Measurements from ENCODE around the gene HOXC9. TPM values are rescaled to one million over a fixed set of nuclear protein-coding genes. Genes with fewer than 3 reads are reported as not detected.

Gene HOXC9
- total and polyA plus RNA-seq, 9 of the 15 experiments (the other 6 are each of a cell fraction or from before 2014, with no cell fraction given): 1.1 to 10.5 (median 9.3) TPM

DNA sequence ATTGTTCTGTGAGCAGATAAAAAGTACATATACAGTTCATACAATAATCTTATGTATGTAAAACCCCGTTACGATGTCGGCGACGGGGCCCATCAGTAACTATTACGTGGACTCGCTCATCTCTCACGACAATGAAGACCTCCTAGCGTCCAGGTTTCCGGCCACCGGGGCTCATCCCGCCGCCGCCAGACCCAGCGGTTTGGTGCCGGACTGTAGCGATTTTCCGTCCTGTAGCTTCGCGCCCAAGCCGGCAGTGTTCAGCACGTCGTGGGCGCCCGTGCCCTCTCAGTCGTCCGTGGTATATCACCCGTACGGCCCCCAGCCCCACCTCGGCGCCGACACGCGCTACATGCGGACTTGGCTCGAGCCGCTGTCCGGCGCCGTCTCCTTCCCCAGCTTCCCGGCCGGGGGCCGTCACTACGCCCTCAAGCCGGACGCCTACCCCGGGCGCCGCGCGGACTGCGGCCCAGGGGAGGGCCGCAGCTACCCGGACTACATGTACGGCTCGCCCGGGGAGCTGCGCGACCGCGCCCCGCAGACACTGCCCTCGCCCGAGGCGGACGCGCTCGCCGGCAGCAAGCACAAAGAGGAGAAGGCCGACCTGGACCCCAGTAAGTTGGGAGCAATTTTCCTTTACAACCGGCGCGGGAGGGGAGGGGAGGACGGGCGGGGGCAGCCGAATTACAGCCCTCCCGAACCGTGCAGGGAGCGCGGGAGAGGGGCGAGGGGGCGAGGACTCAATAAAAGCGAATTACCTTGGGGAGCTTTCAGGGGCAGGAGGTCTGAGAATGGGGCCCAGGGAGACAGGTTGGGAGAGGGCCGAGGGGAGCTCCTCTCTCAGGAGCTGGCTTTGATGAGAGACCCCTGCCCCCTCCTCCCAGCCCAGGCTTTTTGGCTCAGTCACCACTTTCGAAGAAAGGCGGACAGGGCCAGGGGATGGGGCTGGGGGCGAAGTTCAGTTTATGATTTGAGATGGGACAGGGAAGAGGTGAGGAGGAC is at the start of gene HOXC9 (continued):
- TF ChIP-seq FOXP1 (CRISPR knock-in tag; IDR thresholded peaks at IDR 0.05): peak; percentile 72; the same call in 1 of the 2 replicates
- TF ChIP-seq KDM5B (IDR thresholded peaks at IDR 0.05; ENCODE audit: insufficient replicate concordance, low read depth, low read length): peak; percentile 73
- peak; percentile 51; the same call in 1 of the 2 replicates for TF ChIP-seq RBM14 (IDR thresholded peaks at IDR 0.05; ENCODE audit: borderline replicate concordance, insufficient read depth, low read depth, low read length)
- 0 out of 2 replicates have a peak, but pooled peaks have one; percentile 24 for TF ChIP-seq CREB1 (IDR thresholded peaks at IDR 0.05)
- TF ChIP-seq CREB1 (CRISPR knock-in tag; IDR thresholded peaks at IDR 0.05): peak; percentile 50; the same call in 1 of the 2 replicates
- peak; percentile 86; the same call in 1 of the 2 replicates for TF ChIP-seq ZNF830 (CRISPR knock-in tag; IDR thresholded peaks at IDR 0.05)
- TF ChIP-seq ZC3H4 (CRISPR knock-in tag; IDR thresholded peaks at IDR 0.05; ENCODE audit: borderline replicate concordance): 0 out of 2 replicates have a peak, but pooled peaks have one; percentile 33
- TF ChIP-seq YY1 (IDR thresholded peaks at IDR 0.05; ENCODE audit: borderline replicate concordance in 1 of 3, control insufficient read depth in 1 of 3, extremely low read depth in 1 of 3, insufficient read depth in 3 of 3, insufficient read length in 1 of 3, insufficient replicate concordance in 2 of 3, low read depth in 1 of 3, low read length in 2 of 3): peak in 1 of 3 experiments; percentile 19
- TF ChIP-seq GABPA (tag; conservative IDR thresholded peaks at IDR 0.05; ENCODE audit: low read depth): peak; percentile 31; the same call in 1 of the 2 replicates
- peak; percentile 96 for TF ChIP-seq ZFX (CRISPR knock-in tag; IDR thresholded peaks at IDR 0.05)
- 0 out of 2 replicates have a peak, but pooled peaks have one; percentile 12 for TF ChIP-seq SMARCA4 (IDR thresholded peaks at IDR 0.05)
- no peak for TF ChIP-seq NR2F6 (CRISPR knock-in tag; IDR thresholded peaks at IDR 0.05)
- TF ChIP-seq NFRKB (IDR thresholded peaks at IDR 0.05; ENCODE audit: low read depth): peak; percentile 81; the same call in 1 of the 2 replicates
- no peak for TF ChIP-seq ZNF584 (CRISPR knock-in tag; IDR thresholded peaks at IDR 0.05; ENCODE audit: low read depth)
- TF ChIP-seq PHF8 (IDR thresholded peaks at IDR 0.05; ENCODE audit: borderline replicate concordance, low read length): peak; percentile 68; the same call in 1 of the 2 replicates
- TF ChIP-seq NONO (IDR thresholded peaks at IDR 0.05; ENCODE audit: low read depth in 2 of 2, low read length in 1 of 2): peak; percentile 32 to 58; a peak in 2 of 4 replicates
- TF ChIP-seq ZNF41 (CRISPR knock-in tag; conservative IDR thresholded peaks at IDR 0.05): no peak
- 0 out of 2 replicates have a peak, but pooled peaks have one; percentile 23 for TF ChIP-seq RNF2 (IDR thresholded peaks at IDR 0.05)
- peak; percentile 66; the same call in 1 of the 2 replicates for TF ChIP-seq ZNF431 (CRISPR knock-in tag; IDR thresholded peaks at IDR 0.05)
- TF ChIP-seq, protein P1, sequence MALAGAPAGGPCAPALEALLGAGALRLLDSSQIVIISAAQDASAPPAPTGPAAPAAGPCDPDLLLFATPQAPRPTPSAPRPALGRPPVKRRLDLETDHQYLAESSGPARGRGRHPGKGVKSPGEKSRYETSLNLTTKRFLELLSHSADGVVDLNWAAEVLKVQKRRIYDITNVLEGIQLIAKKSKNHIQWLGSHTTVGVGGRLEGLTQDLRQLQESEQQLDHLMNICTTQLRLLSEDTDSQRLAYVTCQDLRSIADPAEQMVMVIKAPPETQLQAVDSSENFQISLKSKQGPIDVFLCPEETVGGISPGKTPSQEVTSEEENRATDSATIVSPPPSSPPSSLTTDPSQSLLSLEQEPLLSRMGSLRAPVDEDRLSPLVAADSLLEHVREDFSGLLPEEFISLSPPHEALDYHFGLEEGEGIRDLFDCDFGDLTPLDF (CRISPR knock-in tag; IDR thresholded peaks at IDR 0.05): peak; percentile 82
- no peak for TF ChIP-seq ZNF253 (CRISPR knock-in tag; conservative IDR thresholded peaks at IDR 0.05)
- peak; percentile 85 for TF ChIP-seq RBFOX2 (IDR thresholded peaks at IDR 0.05; ENCODE audit: low read depth, low read length)
- TF ChIP-seq SIN3A (IDR thresholded peaks at IDR 0.05; ENCODE audit: borderline replicate concordance in 2 of 2, control insufficient read depth in 1 of 2, low read depth in 2 of 2, low read length in 2 of 2): no peak
- TF ChIP-seq ZNF695 (CRISPR knock-in tag; IDR thresholded peaks at IDR 0.05): no peak
- no peak for TF ChIP-seq HMBOX1 (IDR thresholded peaks at IDR 0.05)
